ENCODE data around the gene CR1L. TPM values are rescaled to one million over a fixed set of nuclear protein-coding genes. Genes with fewer than 3 reads are reported as not detected.

The CR1L gene
- total RNA-seq, 1 donor from 2014 or later: not detected

GRCh38 chr1:207740207-207740606 lies 95.3 kb downstream of the CR1L start:
- Mint-ChIP-seq H3K27me3 (ENCODE audit: low read depth) (no peaks in the 10 kb centered on the region), H3K9me3 (ENCODE audit: low read depth) (no peaks in the 10 kb centered on the region), H3K36me3 (ENCODE audit: low read depth) (no peaks in the 10 kb centered on the region), H3K4me3 (ENCODE audit: unreplicated experiment) (no peak overlapping the region), H3K27ac (ENCODE audit: unreplicated experiment) (no peak overlapping the region), H3K4me1 (ENCODE audit: low read depth) (peaks cover 3% of the 10 kb centered on the region)
- no peak for TF ChIP-seq CTCF (IDR thresholded peaks at IDR 0.05)
- DNase-seq (ENCODE audit: low spot score): no peak

- DNase-seq (ENCODE audit: low spot score): no peak
- no peaks in the 10 kb centered on the region for H3K4me1 Mint-ChIP-seq (ENCODE audit: low read depth)
- no peak overlapping the region for H3K4me3 Mint-ChIP-seq (ENCODE audit: unreplicated experiment)
- H3K27me3 Mint-ChIP-seq (ENCODE audit: low read depth): no peaks in the 10 kb centered on the region
- no peak for TF ChIP-seq CTCF (IDR thresholded peaks at IDR 0.05)
- no peaks in the 10 kb centered on the region for H3K9me3 Mint-ChIP-seq (ENCODE audit: low read depth)
- no peak overlapping the region for H3K27ac Mint-ChIP-seq (ENCODE audit: unreplicated experiment)
- H3K36me3 Mint-ChIP-seq (ENCODE audit: low read depth): no peaks in the 10 kb centered on the region
Observed at GRCh38 chr1:207742850-207743555, 98.1 kb downstream of the CR1L start.

- no peak for DNase-seq (ENCODE audit: low spot score)
- Mint-ChIP-seq H3K4me1 (ENCODE audit: low read depth) (no peaks in the 10 kb centered on the region), H3K36me3 (ENCODE audit: low read depth) (no peaks in the 10 kb centered on the region), H3K27ac (ENCODE audit: unreplicated experiment) (no peak overlapping the region), H3K4me3 (ENCODE audit: unreplicated experiment) (no peak overlapping the region), H3K27me3 (ENCODE audit: low read depth) (no peaks in the 10 kb centered on the region), H3K9me3 (ENCODE audit: low read depth) (no peaks in the 10 kb centered on the region)
- TF ChIP-seq CTCF (IDR thresholded peaks at IDR 0.05): no peak
Observed at GRCh38 chr1:207744000-207744534, 99.1 kb downstream of the CR1L start.

- TF ChIP-seq CTCF (IDR thresholded peaks at IDR 0.05): no peak
- no peak for DNase-seq (ENCODE audit: low spot score)
- H3K36me3 Mint-ChIP-seq (ENCODE audit: low read depth): no peaks in the 10 kb centered on the region
- no peaks in the 10 kb centered on the region for H3K9me3 Mint-ChIP-seq (ENCODE audit: low read depth)
- H3K4me1 Mint-ChIP-seq (ENCODE audit: low read depth): no peaks in the 10 kb centered on the region
- H3K27ac Mint-ChIP-seq (ENCODE audit: unreplicated experiment): no peak overlapping the region
- no peak overlapping the region for H3K4me3 Mint-ChIP-seq (ENCODE audit: unreplicated experiment)
- no peaks in the 10 kb centered on the region for H3K27me3 Mint-ChIP-seq (ENCODE audit: low read depth)
Observed at GRCh38 chr1:207745285-207745684, 100.4 kb downstream of the CR1L start.

GRCh38 chr1:207745839-207746767 lies 101.2 kb downstream of the CR1L start:
- no peak for TF ChIP-seq CTCF (IDR thresholded peaks at IDR 0.05)
- H3K9me3 Mint-ChIP-seq (ENCODE audit: low read depth): no peaks in the 10 kb centered on the region
- no peaks in the 10 kb centered on the region for H3K27me3 Mint-ChIP-seq (ENCODE audit: low read depth)
- no peaks in the 10 kb centered on the region for H3K36me3 Mint-ChIP-seq (ENCODE audit: low read depth)
- H3K4me3 Mint-ChIP-seq (ENCODE audit: unreplicated experiment): no peak overlapping the region
- no peak overlapping the region for H3K27ac Mint-ChIP-seq (ENCODE audit: unreplicated experiment)
- no peak for DNase-seq (ENCODE audit: low spot score)
- peaks cover 7% of the 10 kb centered on the region for H3K4me1 Mint-ChIP-seq (ENCODE audit: low read depth)

All from chondrocyte (in vitro differentiated cells).